Suprapubic skin (tissue), 4 donors: ENCODE measurements around the gene CDO1. TPM values are rescaled to one million over a fixed set of nuclear protein-coding genes. Genes with fewer than 3 reads are reported as not detected.
A peak's percentile ranks its signal among the peaks of the same experiment; 100 is the strongest.

Experiments
- DNase-seq, 2 donors: peaks; one replicate each; pipeline ENCODE4 v3.0.0-alpha.2; 2019; ENCODE audit warnings: low spot score in 2 of 2
- H3K27ac ChIP-seq: fragments of 200-600 bp; sonication (generic); one replicate; pipeline ENCODE4 v1.5.1; 2019
- H3K27me3 ChIP-seq: fragments of 200-600 bp; sonication (generic); one replicate; pipeline ENCODE4 v1.5.1; 2019
- H3K36me3 ChIP-seq: fragments of 200-600 bp; sonication (generic); one replicate; pipeline ENCODE4 v1.5.1; 2019
- H3K4me1 ChIP-seq: fragments of 200-600 bp; sonication (generic); one replicate; pipeline ENCODE4 v1.5.1; 2019
- H3K4me3 ChIP-seq: fragments of 200-600 bp; sonication (generic); one replicate; pipeline ENCODE4 v1.5.1; 2019; ENCODE audit warnings: mild to moderate bottlenecking
- H3K9me3 ChIP-seq: fragments of 200-600 bp; sonication (generic); one replicate; pipeline ENCODE4 v1.5.1; 2019
- EP300 ChIP-seq: sonication (generic); formaldehyde crosslinking; IDR thresholded peaks from one replicate; pipeline ENCODE4 v1.6.1; 2017; ENCODE audit warnings: antibody characterized with exemption
- POLR2A ChIP-seq, 2 donors: fragments of 450-650 bp; IDR thresholded peaks; one replicate each; pipeline ENCODE4 v1.6.1; 2017; ENCODE audit warnings: antibody characterized with exemption in 2 of 2, mild to moderate bottlenecking in 2 of 2, moderate library complexity in 2 of 2
- POLR2AphosphoS5 ChIP-seq, 3 donors: sonication (generic); formaldehyde crosslinking; IDR thresholded peaks; one replicate each; pipeline ENCODE4 v1.6.1; 2017; ENCODE audit warnings: antibody characterized with exemption in 3 of 3
- WGBS: methylation state at CpG from one replicate; pipeline ENCODE4 v1.1.5; 2018; 5-methylcytosine and 5-hydroxymethylcytosine counted together
- total RNA-seq, 4 donors: library from RNA; depleted of rRNA; stranded (reverse); fragments of >200 nt; gene quantifications; one replicate each; pipeline ENCODE4 v1.1.0, GENCODE V29; 2016
- TF ChIP-seq, protein P1 (sequence below), 2 donors: fragments of 200-600 bp in 1 of 2; fragments of 450-650 bp in 1 of 2; sonication (generic) in 1 of 2; IDR thresholded peaks; one replicate each; pipeline ENCODE4 v1.5.1; 2016 to 2019; ENCODE audit warnings: antibody characterized with exemption in 2 of 2, mild to moderate bottlenecking in 1 of 2, moderate library complexity in 1 of 2

Gene CDO1
- total RNA-seq, 4 donors from 2014 or later, result 2.6 to 6.0 (median 4.4) TPM

DNA sequence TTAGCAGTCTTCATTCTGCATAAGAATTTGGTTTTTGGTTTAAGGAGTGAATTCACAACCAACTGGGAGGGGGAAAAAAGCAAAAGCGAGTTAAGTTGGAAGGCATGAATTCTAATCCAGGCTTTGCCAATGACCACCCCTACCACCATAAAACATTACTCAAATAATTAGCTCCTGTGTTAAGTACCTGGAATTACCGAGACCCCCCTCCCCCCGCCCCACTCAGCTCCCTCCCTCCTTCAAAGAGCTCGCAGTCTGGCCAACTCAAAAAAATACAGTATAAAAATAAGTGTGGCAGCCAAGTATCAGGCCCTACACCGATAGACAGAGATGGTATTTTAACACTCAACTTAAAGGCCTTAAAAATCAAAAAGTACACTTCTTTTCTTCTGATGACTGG, 24.4 kb upstream of the CDO1 start:
- Histone ChIP-seq H3K4me1 (peaks cover 56% of the 10 kb centered on the region), H3K9me3 (no peaks in the 10 kb centered on the region), H3K27ac (peak overlapping the region; percentile 96), H3K36me3 (peaks cover 13% of the 10 kb centered on the region), H3K4me3 (peak overlapping the region; percentile 94), H3K27me3 (no peaks in the 10 kb centered on the region)
- DNase-seq, result no peak
- TF ChIP-seq, protein P1, sequence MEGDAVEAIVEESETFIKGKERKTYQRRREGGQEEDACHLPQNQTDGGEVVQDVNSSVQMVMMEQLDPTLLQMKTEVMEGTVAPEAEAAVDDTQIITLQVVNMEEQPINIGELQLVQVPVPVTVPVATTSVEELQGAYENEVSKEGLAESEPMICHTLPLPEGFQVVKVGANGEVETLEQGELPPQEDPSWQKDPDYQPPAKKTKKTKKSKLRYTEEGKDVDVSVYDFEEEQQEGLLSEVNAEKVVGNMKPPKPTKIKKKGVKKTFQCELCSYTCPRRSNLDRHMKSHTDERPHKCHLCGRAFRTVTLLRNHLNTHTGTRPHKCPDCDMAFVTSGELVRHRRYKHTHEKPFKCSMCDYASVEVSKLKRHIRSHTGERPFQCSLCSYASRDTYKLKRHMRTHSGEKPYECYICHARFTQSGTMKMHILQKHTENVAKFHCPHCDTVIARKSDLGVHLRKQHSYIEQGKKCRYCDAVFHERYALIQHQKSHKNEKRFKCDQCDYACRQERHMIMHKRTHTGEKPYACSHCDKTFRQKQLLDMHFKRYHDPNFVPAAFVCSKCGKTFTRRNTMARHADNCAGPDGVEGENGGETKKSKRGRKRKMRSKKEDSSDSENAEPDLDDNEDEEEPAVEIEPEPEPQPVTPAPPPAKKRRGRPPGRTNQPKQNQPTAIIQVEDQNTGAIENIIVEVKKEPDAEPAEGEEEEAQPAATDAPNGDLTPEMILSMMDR (IDR thresholded peaks at IDR 0.05), result no peak
- TF ChIP-seq POLR2A (IDR thresholded peaks at IDR 0.05) (no peak), EP300 (no peak)
- WGBS, result under 1% methylated on average over 5 of the region's 5 CpGs

DNA sequence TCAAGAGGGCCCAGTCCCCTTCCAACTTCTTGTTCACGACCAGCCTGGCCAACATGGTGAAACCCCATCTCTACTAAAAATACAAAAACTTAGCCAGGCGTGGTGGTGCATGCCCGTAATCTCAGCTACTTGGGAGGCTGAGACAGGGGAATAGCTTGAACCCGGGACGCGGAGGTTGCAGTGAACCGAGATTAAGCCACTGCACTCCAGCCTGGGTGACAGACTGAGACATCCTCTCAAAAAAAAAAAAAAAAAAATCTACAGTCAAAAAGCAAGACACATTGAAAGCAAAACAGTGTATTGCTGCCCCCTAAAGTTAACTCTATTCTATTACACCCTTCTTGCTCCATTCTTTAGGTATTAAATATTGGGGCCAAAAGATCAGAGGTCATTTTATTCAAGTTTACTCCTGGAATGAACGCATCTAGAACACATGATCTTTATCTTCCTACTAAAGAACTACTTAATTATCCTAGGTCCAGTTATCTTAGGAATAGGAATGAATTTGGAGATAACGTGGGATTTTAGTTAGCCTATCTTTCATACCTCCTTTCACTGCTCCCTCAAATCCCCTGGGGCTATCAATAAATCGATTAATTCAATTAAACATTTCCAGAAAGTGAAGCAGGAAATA, 22.5 kb upstream of the CDO1 start:
- DNase-seq, result no peak
- 34% methylated on average over 10 of the region's 10 CpGs for WGBS
- H3K27me3 ChIP-seq, result no peaks in the 10 kb centered on the region
- H3K4me1 ChIP-seq, result peaks cover 43% of the 10 kb centered on the region
- peaks cover 28% of the 10 kb centered on the region for H3K36me3 ChIP-seq
- no peaks in the 10 kb centered on the region for H3K9me3 ChIP-seq
- no peak overlapping the region for H3K27ac ChIP-seq
- H3K4me3 ChIP-seq, result peak overlapping the region; percentile 94
- TF ChIP-seq EP300 (no peak), POLR2AphosphoS5 (IDR thresholded peaks at IDR 0.05) (no peak), POLR2A (IDR thresholded peaks at IDR 0.05) (no peak)
- TF ChIP-seq, protein P1 (IDR thresholded peaks at IDR 0.05), result peak; percentile 44 to 55

DNA sequence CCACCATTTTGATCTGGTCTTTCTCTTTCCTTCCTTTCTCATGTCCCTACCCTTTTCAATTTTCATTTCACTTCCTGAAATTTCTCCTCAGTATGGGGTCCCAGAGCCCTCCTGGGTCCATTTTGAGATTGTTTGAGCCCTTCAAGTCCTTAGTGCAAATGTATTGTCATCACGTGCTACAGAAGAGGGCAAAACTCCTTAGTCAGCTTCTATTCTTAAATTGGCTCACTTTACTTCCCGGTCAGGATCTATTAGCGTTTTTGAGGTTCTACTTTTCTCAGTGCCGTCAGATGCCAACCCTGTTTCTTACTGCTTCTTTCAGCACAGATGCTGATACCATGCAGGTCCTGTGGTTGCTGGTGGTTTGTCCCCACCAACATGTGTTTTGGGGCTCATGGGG, 19.0 kb upstream of the CDO1 start:
- Histone ChIP-seq H3K4me3 (no peak overlapping the region), H3K27ac (no peak overlapping the region), H3K36me3 (peaks cover 48% of the 10 kb centered on the region), H3K4me1 (peaks cover 26% of the 10 kb centered on the region), H3K9me3 (no peaks in the 10 kb centered on the region), H3K27me3 (no peaks in the 10 kb centered on the region)
- DNase-seq, result no peak
- TF ChIP-seq POLR2A (IDR thresholded peaks at IDR 0.05), result no peak
- TF ChIP-seq, protein P1 (IDR thresholded peaks at IDR 0.05), result no peak
- TF ChIP-seq EP300, result no peak
- TF ChIP-seq POLR2AphosphoS5 (IDR thresholded peaks at IDR 0.05), result no peak
- 93% methylated on average over 4 of the region's 4 CpGs for WGBS

DNA sequence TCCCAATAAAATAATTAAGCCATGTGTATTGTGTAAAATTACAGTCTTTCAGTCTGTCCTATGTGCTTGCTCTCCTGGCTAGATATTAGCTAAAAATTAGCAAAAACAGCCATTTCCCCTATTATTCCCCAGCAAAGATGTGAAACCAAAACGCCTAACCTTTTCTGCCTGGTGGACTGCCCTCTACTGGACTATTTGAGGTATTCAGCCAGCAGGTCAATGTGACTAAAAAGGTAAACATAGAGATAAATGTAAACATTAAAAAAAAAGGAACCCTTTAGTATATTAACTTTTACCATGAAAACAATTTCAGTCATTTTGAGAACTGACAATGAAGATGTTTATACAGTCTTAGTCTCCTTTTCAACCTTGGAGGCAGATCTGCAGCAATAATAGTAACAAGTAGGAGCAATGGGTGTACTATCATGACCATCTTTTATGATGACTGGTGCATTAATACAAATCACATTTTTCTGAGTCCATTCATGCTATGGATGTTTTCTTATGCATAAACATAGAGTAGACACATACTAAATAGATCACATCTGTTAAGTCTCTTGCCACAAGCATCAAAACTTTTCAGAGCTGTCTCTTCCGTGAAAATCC, 14.8 kb upstream of the CDO1 start:
- Histone ChIP-seq H3K27ac (no peak overlapping the region), H3K4me3 (no peak overlapping the region), H3K27me3 (no peaks in the 10 kb centered on the region), H3K4me1 (peaks cover 1% of the 10 kb centered on the region), H3K9me3 (no peaks in the 10 kb centered on the region), H3K36me3 (peaks cover 61% of the 10 kb centered on the region)
- TF ChIP-seq, protein P1 (IDR thresholded peaks at IDR 0.05), result peak; percentile 54 to 63
- TF ChIP-seq EP300, result no peak
- WGBS, result 38% methylated on average over 2 of the region's 2 CpGs
- no peak for DNase-seq

DNA sequence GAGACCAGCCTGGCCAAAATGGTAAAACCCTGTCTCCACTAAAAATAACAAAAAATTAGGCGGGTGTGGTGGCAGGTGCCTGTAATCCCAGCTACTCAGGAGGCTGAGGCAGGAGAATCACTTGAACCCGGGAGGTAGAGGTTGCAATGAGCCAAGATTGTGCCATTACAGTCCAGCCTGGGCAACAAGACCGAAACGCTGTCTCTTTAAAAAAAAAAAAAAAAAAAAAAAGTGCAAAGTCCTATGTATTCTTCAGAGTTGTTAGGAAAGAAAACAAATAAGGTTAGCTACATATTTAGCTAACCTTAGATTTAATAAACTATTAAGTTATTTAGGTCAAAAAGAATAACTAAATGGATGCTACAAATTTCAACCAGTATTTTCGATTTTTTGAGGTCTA, 13.5 kb upstream of the CDO1 start:
- TF ChIP-seq POLR2AphosphoS5 (IDR thresholded peaks at IDR 0.05) (no peak), EP300 (no peak), POLR2A (IDR thresholded peaks at IDR 0.05) (no peak)
- TF ChIP-seq, protein P1 (IDR thresholded peaks at IDR 0.05), result no peak
- no peak for DNase-seq
- Histone ChIP-seq H3K4me1 (no peaks in the 10 kb centered on the region), H3K27me3 (no peaks in the 10 kb centered on the region), H3K36me3 (peaks cover 51% of the 10 kb centered on the region), H3K4me3 (no peak overlapping the region), H3K27ac (no peak overlapping the region), H3K9me3 (no peaks in the 10 kb centered on the region)
- 97% methylated on average over 5 of the region's 5 CpGs for WGBS
